DND-41 (cell line): Measurements from ENCODE around the gene HOXD10.

Experiments
- ATAC-seq: fragments of 200-7000 bp; cut with Tn5 transposase; 3 replicates; pipeline ENCODE4 v1.9.1; 2021; ENCODE audit warnings: low read depth; ENCODE audit not compliant: insufficient read depth
- DNase-seq: peaks from one replicate; pipeline ENCODE4 v3.0.0-alpha.2; 2020
- H2AFZ ChIP-seq: 2 replicates; pipeline ENCODE4 v1.6.0; 2012; ENCODE audit warnings: low read depth, low read length
- H3K27ac ChIP-seq: 2 replicates; pipeline ENCODE4 v1.5.1; 2012; ENCODE audit warnings: low read length, inconsistent platforms
- H3K27me3 ChIP-seq: fragments of 200-600 bp; sonication (generic); 2 replicates; pipeline ENCODE4 v1.6.0; 2012; ENCODE audit warnings: low read length, mild to moderate bottlenecking, inconsistent platforms; ENCODE audit not compliant: insufficient read depth, poor library complexity
- H3K36me3 ChIP-seq: 2 replicates; pipeline ENCODE4 v1.5.1; 2012; ENCODE audit warnings: low read length, inconsistent platforms; ENCODE audit not compliant: insufficient read depth
- H3K4me1 ChIP-seq: 2 replicates; pipeline ENCODE4 v1.5.1; 2012; ENCODE audit warnings: mild to moderate bottlenecking, low read length; ENCODE audit not compliant: insufficient read depth
- H3K4me2 ChIP-seq: 2 replicates; pipeline ENCODE4 v1.6.0; 2012; ENCODE audit warnings: mild to moderate bottlenecking, moderate library complexity, low read length, inconsistent platforms; ENCODE audit not compliant: insufficient read depth
- H3K4me3 ChIP-seq, 2 experiments: fragments of 200-600 bp in 1 of 2; shearing (Covaris generic) in 1 of 2; 2 replicates each; pipeline ENCODE4 v1.5.1; 2012 to 2016; ENCODE audit warnings: inconsistent platforms in 2 of 2, low read length in 2 of 2, mild to moderate bottlenecking in 2 of 2, low read depth in 1 of 2, moderate library complexity in 1 of 2
- H3K79me2 ChIP-seq: 2 replicates; pipeline ENCODE4 v1.6.0; 2012; ENCODE audit warnings: low read length, inconsistent platforms; ENCODE audit not compliant: insufficient read depth
- H3K9ac ChIP-seq: 2 replicates; pipeline ENCODE4 v1.6.0; 2012; ENCODE audit warnings: low read depth, mild to moderate bottlenecking, inconsistent platforms, low read length, moderate library complexity
- H3K9me3 ChIP-seq: 2 replicates; pipeline ENCODE4 v1.5.1; 2012; ENCODE audit warnings: low read length, moderate library complexity, mild to moderate bottlenecking, inconsistent platforms; ENCODE audit not compliant: insufficient read depth, severe bottlenecking
- H4K20me1 ChIP-seq: 2 replicates; pipeline ENCODE4 v1.6.0; 2012; ENCODE audit warnings: low read length; ENCODE audit not compliant: insufficient read depth
- CTCF ChIP-seq: IDR thresholded peaks from 2 replicates; pipeline ENCODE4 v1.5.1; 2012; ENCODE audit warnings: borderline replicate concordance, low read length, moderate library complexity, mild to moderate bottlenecking; ENCODE audit not compliant: poor library complexity, severe bottlenecking; ENCODE audit errors: extremely low read depth
- EZH2 ChIP-seq: IDR thresholded peaks from 3 replicates; pipeline ENCODE4 v1.6.1; 2012; ENCODE audit warnings: borderline replicate concordance, low read depth, mild to moderate bottlenecking, moderate library complexity, low read length, inconsistent platforms; ENCODE audit not compliant: severe bottlenecking

HOXD10 gene

GRCh38 chr2:176082824-176083751 is 33.5 kb upstream of the HOXD10 start:
- H3K79me2 ChIP-seq = no peaks in the 10 kb centered on the region
- no peaks in the 10 kb centered on the region for H3K9me3 ChIP-seq
- H3K27ac ChIP-seq = no peak overlapping the region
- no peak overlapping the region for H3K4me2 ChIP-seq
- ATAC-seq (no peak), DNase-seq (no peak)
- TF ChIP-seq EZH2 (no peak), CTCF (no peak)
- H3K9ac ChIP-seq = no peak overlapping the region
- no peak overlapping the region for H2AFZ ChIP-seq
- no peaks in the 10 kb centered on the region for H3K36me3 ChIP-seq
- peaks cover 6% of the 10 kb centered on the region for H3K4me1 ChIP-seq
- no peaks in the 10 kb centered on the region for H4K20me1 ChIP-seq
- no peaks in the 10 kb centered on the region for H3K27me3 ChIP-seq
- H3K4me3 ChIP-seq = no peak overlapping the region

- no peak within 1 kb of the TSS for H3K9ac ChIP-seq
- peaks cover 9% of the 10 kb centered on the region for H3K4me1 ChIP-seq
- H3K27me3 ChIP-seq = no peaks in the 10 kb centered on the region
- ATAC-seq (no peak), DNase-seq (no peak)
- H4K20me1 ChIP-seq = no peaks in the 10 kb centered on the region
- TF ChIP-seq EZH2 (no peak), CTCF (no peak)
- no peak within 1 kb of the TSS for H2AFZ ChIP-seq
- H3K4me3 ChIP-seq = no peak within 1 kb of the TSS
- H3K79me2 ChIP-seq = no peaks in the 10 kb centered on the region
- H3K27ac ChIP-seq = no peak within 1 kb of the TSS
- H3K9me3 ChIP-seq = no peaks in the 10 kb centered on the region
- H3K4me2 ChIP-seq = no peak within 1 kb of the TSS
- no peaks in the 10 kb centered on the region for H3K36me3 ChIP-seq
Measured at GRCh38 chr2:176083796-176084261, 32.7 kb upstream of the HOXD10 start, which contains the start of gene EVX2. EVX2 (minus strand) TSS chr2:176083962; CDS start chr2:176083776, 186 bp downstream.

- no peaks in the 10 kb centered on the region for H3K9me3 ChIP-seq
- no peaks in the 10 kb centered on the region for H3K36me3 ChIP-seq
- no peak overlapping the region for H3K9ac ChIP-seq
- ATAC-seq = no peak
- no peak overlapping the region for H2AFZ ChIP-seq
- DNase-seq = no peak
- H3K27ac ChIP-seq = no peak overlapping the region
- peaks cover 9% of the 10 kb centered on the region for H3K4me1 ChIP-seq
- no peak for TF ChIP-seq EZH2
- no peak for TF ChIP-seq CTCF
- H4K20me1 ChIP-seq = no peaks in the 10 kb centered on the region
- H3K79me2 ChIP-seq = no peaks in the 10 kb centered on the region
- no peak overlapping the region for H3K4me2 ChIP-seq
- no peak overlapping the region for H3K4me3 ChIP-seq
- H3K27me3 ChIP-seq = no peaks in the 10 kb centered on the region
Measured at GRCh38 chr2:176084611-176085119, 31.9 kb upstream of the HOXD10 start.
